K562 (cell line): ENCODE results near the gene CHCHD6. TPM values are rescaled to one million over a fixed set of nuclear protein-coding genes. Genes with fewer than 3 reads are reported as not detected.

ENCODE experiments used
- ATAC-seq: fragments of 200-7000 bp; cut with Tn5 transposase; 3 replicates; pipeline ENCODE4 v1.9.1; 2020; ENCODE audit warnings: moderate library complexity
- BruUV-seq: library from RNA; stranded (reverse); fragments of 400-500 nt; replicated peaks from 2 replicates; lab custom pipeline; 2021; lab: Mats Ljungman, UMichigan
- CTCF ChIA-PET: fragments of 300-600 bp; formaldehyde crosslinking; extraction: SDS; loops from one replicate; lab custom pipeline; 2021; ENCODE audit warnings: low intra/inter-chr PET ratio; lab: Yijun Ruan, JAX
- POLR2A ChIA-PET: fragments of 300-600, 350-650 bp; sonication (Branson Sonifier 250); formaldehyde crosslinking; extraction: SDS; loops from one replicate; lab custom pipeline; 2021; ENCODE audit warnings: antibody characterized with exemption, inconsistent platforms; lab: Yijun Ruan, JAX
- DNase-seq, 4 experiments: peaks; one replicate each; pipeline versions ENCODE4 v3.0.0 to v3.0.0-alpha.2; 2011 to 2018; ENCODE audit warnings: low spot score in 3 of 4, mixed read lengths in 3 of 4; ENCODE audit errors: extremely low read depth in 1 of 4
- FAIRE-seq: peaks from 2 replicates; lab custom pipeline; 2011; peaks lifted over from hg19 to GRCh38; lab: Jason Lieb, UNC
- H2AFZ ChIP-seq: 2 replicates; pipeline ENCODE4 v1.6.0; 2011; ENCODE audit warnings: low read depth, low read length, control low read depth, inconsistent platforms
- H3K27ac ChIP-seq: fragments of 200-600 bp; 3 replicates; pipeline ENCODE4 v1.8.0; 2011; ENCODE audit warnings: low read depth, mild to moderate bottlenecking, control low read depth, inconsistent platforms, low read length, moderate library complexity, mixed read lengths; ENCODE audit errors: extremely low read depth
- H3K27me3 ChIP-seq, 2 experiments: fragments of 300-600 bp in 1 of 2; 2 replicates in 1 of 2; 3 replicates in 1 of 2; pipeline versions ENCODE4 v1.6.0 to v1.8.0; 2011; ENCODE audit warnings: inconsistent platforms in 2 of 2, low read length in 2 of 2, mild to moderate bottlenecking in 1 of 2, mixed read lengths in 1 of 2, moderate library complexity in 1 of 2; ENCODE audit not compliant: control insufficient read depth in 2 of 2, insufficient read depth in 2 of 2
- H3K36me3 ChIP-seq: fragments of 300-600 bp; 3 replicates; pipeline ENCODE4 v1.8.0; 2011; ENCODE audit warnings: mild to moderate bottlenecking, low read length, inconsistent platforms; ENCODE audit not compliant: control insufficient read depth, insufficient read depth
- H3K4me1 ChIP-seq, 2 experiments: fragments of 200-600 bp in 1 of 2; replicated peaks in 1 of 2; 2 replicates in 1 of 2; 3 replicates in 1 of 2; pipeline versions ENCODE4 v1.5.1 to v1.8.0; 2011; ENCODE audit warnings: inconsistent platforms in 2 of 2, low read length in 2 of 2, mild to moderate bottlenecking in 1 of 2, mixed read lengths in 1 of 2, moderate library complexity in 1 of 2; ENCODE audit not compliant: control insufficient read depth in 2 of 2, insufficient read depth in 2 of 2
- H3K4me2 ChIP-seq: 2 replicates; pipeline ENCODE4 v1.6.1; 2011; ENCODE audit warnings: low read length, control low read depth, inconsistent platforms, mixed read lengths; ENCODE audit not compliant: insufficient read depth
- H3K4me3 ChIP-seq: fragments of 200-600 bp; sonication (generic), shearing (Covaris generic); 2 replicates; pipeline ENCODE4 v1.5.1; 2016; ENCODE audit warnings: control low read depth, inconsistent platforms
- H3K79me2 ChIP-seq: fragments of 200-600 bp; 3 replicates; pipeline ENCODE4 v1.8.0; 2011; ENCODE audit warnings: low read length, inconsistent platforms; ENCODE audit not compliant: control insufficient read depth, insufficient read depth
- H3K9ac ChIP-seq, 2 experiments: 2 replicates each; pipeline versions ENCODE4 v1.6.0 to v1.6.1; 2011; ENCODE audit warnings: low read depth in 2 of 2, low read length in 2 of 2, control low read depth in 1 of 2, inconsistent platforms in 1 of 2, mild to moderate bottlenecking in 1 of 2, mixed read lengths in 1 of 2; ENCODE audit not compliant: insufficient read depth in 1 of 2
- H3K9me1 ChIP-seq: one replicate; pipeline ENCODE4 v1.6.0; 2011; ENCODE audit warnings: inconsistent platforms, mild to moderate bottlenecking, low read length, moderate library complexity; ENCODE audit not compliant: control insufficient read depth, insufficient read depth
- H3K9me3 ChIP-seq: replicated peaks from 2 replicates; pipeline ENCODE4 v1.5.1; 2011; ENCODE audit warnings: low read depth, low read length, inconsistent platforms; ENCODE audit not compliant: control insufficient read depth, insufficient read depth
- H4K20me1 ChIP-seq: replicated peaks from 2 replicates; pipeline ENCODE4 v1.6.1; 2011; ENCODE audit warnings: low read length, inconsistent platforms, mixed read lengths; ENCODE audit not compliant: control insufficient read depth, insufficient read depth
- CEBPB ChIP-seq: fragments of 450-650 bp; IDR thresholded peaks from 2 replicates; pipeline ENCODE4 v1.6.1; 2016; ENCODE audit warnings: missing genetic modification characterization, missing compliant biosample characterization
- DIDO1 ChIP-seq: fragments of 450-650 bp; IDR thresholded peaks from 2 replicates; pipeline ENCODE4 v1.6.1; 2016; ENCODE audit warnings: low read depth, missing biosample characterization, missing genetic modification characterization
- ERF ChIP-seq: fragments of 450-650 bp; formaldehyde crosslinking; IDR thresholded peaks from 2 replicates; pipeline ENCODE4 v1.4.0; 2020; ENCODE audit warnings: mild to moderate bottlenecking, mixed read lengths
- ETV5 ChIP-seq: sonication (generic); formaldehyde crosslinking; IDR thresholded peaks from 2 replicates; pipeline ENCODE4 v1.4.0; 2020; ENCODE audit warnings: low read depth, mild to moderate bottlenecking, missing genetic modification reagents
- FOXP4 ChIP-seq: sonication (generic); formaldehyde crosslinking; IDR thresholded peaks from 2 replicates; pipeline ENCODE4 v1.8.0; 2022; ENCODE audit warnings: mild to moderate bottlenecking, missing genetic modification reagents, borderline replicate concordance
- KLF6 ChIP-seq: fragments of 250-450 bp; sonication (Bioruptor Pico); IDR thresholded peaks from 2 replicates; pipeline ENCODE4 v1.4.0; 2020; ENCODE audit warnings: mild to moderate bottlenecking, moderate library complexity, borderline replicate concordance
- NUFIP1 ChIP-seq: fragments of 450-650 bp; IDR thresholded peaks from 2 replicates; pipeline ENCODE4 v1.6.1; 2018; ENCODE audit not compliant: partially characterized antibody
- SMARCB1 ChIP-seq: IDR thresholded peaks from 2 replicates; pipeline ENCODE4 v1.6.1; 2011; ENCODE audit warnings: improper control_type of control experiment, low read depth; ENCODE audit not compliant: insufficient read length
- THRAP3 ChIP-seq: fragments of 450-650 bp; IDR thresholded peaks from 2 replicates; pipeline ENCODE4 v1.6.1; 2016; ENCODE audit warnings: mild to moderate bottlenecking, inconsistent platforms, borderline replicate concordance
- ZBTB43 ChIP-seq: sonication (generic); formaldehyde crosslinking; IDR thresholded peaks from 2 replicates; pipeline ENCODE4 v1.8.0; 2023; ENCODE audit warnings: mild to moderate bottlenecking, missing genetic modification reagents
- ZC3H11A ChIP-seq: IDR thresholded peaks from 2 replicates; pipeline ENCODE4 v1.6.1; 2012; ENCODE audit warnings: low read depth, low read length, improper control_type of control experiment
- ZNF184 ChIP-seq: sonication (generic); formaldehyde crosslinking; IDR thresholded peaks from 2 replicates; pipeline ENCODE4 v1.5.0; 2020; ENCODE audit warnings: missing genetic modification reagents
- ZNF232 ChIP-seq: sonication (generic); formaldehyde crosslinking; IDR thresholded peaks from 2 replicates; pipeline ENCODE4 v1.8.0; 2022; ENCODE audit warnings: mild to moderate bottlenecking, missing genetic modification reagents
- ZNF707 ChIP-seq: fragments of 250-450 bp; sonication (Bioruptor Pico); conservative IDR thresholded peaks from 2 replicates; pipeline ENCODE4 v1.8.0; 2022; ENCODE audit warnings: inconsistent platforms, mild to moderate bottlenecking, moderate library complexity
- WGBS: fragments of 100-300 bp; shearing (Covaris generic); methylation state at CpG from one replicate; pipeline ENCODE4 v1.1.6; 2016; ENCODE audit warnings: low coverage, mixed read lengths; ENCODE audit not compliant: insufficient coverage; ENCODE audit errors: missing lambda C conversion rate; 5-methylcytosine and 5-hydroxymethylcytosine counted together
- in situ Hi-C: fragments of 300-500 bp; cut with MboI; formaldehyde crosslinking; loops from 4 replicates; pipeline ENCODE4 v1.15.0; 2018; ENCODE audit warnings: inconsistent platforms, mixed read lengths
- intact Hi-C: fragments of 100-400 bp; cut with micrococcal nuclease; formaldehyde crosslinking; loops from 2 replicates; pipeline ENCODE4 v1.14.2; 2022
- polyA plus RNA-seq, 8 experiments: library from polyadenylated mRNA; depleted of rRNA in 4 of 8; stranded (reverse) in 5 of 8; unstranded in 3 of 8; fragments of >200 nt; fragmentation: Nextera tagmentation in 2 of 8; fragmentation: Illumina TruSeq in 1 of 8; extraction: Ambion mirVana in 2 of 8; extraction: Trizol in 1 of 8; gene quantifications; 2 replicates each; pipeline versions ENCODE4 v1.2.1 to v1.2.3, GENCODE V29; 2011 to 2014; ENCODE audit warnings: inconsistent platforms in 1 of 8, missing spikeins in 1 of 8
- total RNA-seq, 7 experiments: library from RNA; depleted of rRNA in 6 of 7; stranded (reverse); fragments of >200 nt in 6 of 7; fragmentation: Illumina TruSeq in 2 of 7; extraction: Trizol in 2 of 7; gene quantifications; 2 replicates each; pipeline versions ENCODE4 v1.2.1 to v1.2.3, GENCODE V29; 2011 to 2021; ENCODE audit warnings: low replicate concordance in 1 of 7
- TF ChIP-seq, protein P1 (sequence below), 3 experiments: IDR thresholded peaks in 2 of 3; conservative IDR thresholded peaks in 1 of 3; 2 replicates each; pipeline ENCODE4 v1.5.1; 2011 to 2012; ENCODE audit warnings: low read length in 3 of 3, mild to moderate bottlenecking in 3 of 3, control low read depth in 2 of 3, improper control_type of control experiment in 1 of 3, inconsistent platforms in 1 of 3, low read depth in 1 of 3, mixed read lengths in 1 of 3, moderate library complexity in 1 of 3; ENCODE audit not compliant: insufficient read depth in 2 of 3
- TF ChIP-seq, protein P2 (sequence below): fragments of 250-450 bp; sonication (Bioruptor Pico); IDR thresholded peaks from 2 replicates; pipeline ENCODE4 v1.8.0; 2022; ENCODE audit warnings: moderate library complexity, mild to moderate bottlenecking, inconsistent platforms

The CHCHD6 gene
- total and polyA plus RNA-seq, 9 of the 15 experiments (the other 6 are each of a cell fraction or from before 2014, with no cell fraction given): 4.6 to 18.6 (median 10.9) TPM

- TF ChIP-seq, protein P1, sequence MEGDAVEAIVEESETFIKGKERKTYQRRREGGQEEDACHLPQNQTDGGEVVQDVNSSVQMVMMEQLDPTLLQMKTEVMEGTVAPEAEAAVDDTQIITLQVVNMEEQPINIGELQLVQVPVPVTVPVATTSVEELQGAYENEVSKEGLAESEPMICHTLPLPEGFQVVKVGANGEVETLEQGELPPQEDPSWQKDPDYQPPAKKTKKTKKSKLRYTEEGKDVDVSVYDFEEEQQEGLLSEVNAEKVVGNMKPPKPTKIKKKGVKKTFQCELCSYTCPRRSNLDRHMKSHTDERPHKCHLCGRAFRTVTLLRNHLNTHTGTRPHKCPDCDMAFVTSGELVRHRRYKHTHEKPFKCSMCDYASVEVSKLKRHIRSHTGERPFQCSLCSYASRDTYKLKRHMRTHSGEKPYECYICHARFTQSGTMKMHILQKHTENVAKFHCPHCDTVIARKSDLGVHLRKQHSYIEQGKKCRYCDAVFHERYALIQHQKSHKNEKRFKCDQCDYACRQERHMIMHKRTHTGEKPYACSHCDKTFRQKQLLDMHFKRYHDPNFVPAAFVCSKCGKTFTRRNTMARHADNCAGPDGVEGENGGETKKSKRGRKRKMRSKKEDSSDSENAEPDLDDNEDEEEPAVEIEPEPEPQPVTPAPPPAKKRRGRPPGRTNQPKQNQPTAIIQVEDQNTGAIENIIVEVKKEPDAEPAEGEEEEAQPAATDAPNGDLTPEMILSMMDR (IDR thresholded peaks at IDR 0.05 in 2 of 3, conservative IDR thresholded peaks at IDR 0.05 in 1 of 3; ENCODE audit: insufficient read depth in 2 of 3, low read depth in 1 of 3, low read length in 3 of 3): no peak
- TF ChIP-seq ZNF232 (no peak), KLF6 (CRISPR knock-in tag) (no peak)
Measured at GRCh38 chr3:126896968-126897367, 192.9 kb downstream of the CHCHD6 start (continued).

DNA sequence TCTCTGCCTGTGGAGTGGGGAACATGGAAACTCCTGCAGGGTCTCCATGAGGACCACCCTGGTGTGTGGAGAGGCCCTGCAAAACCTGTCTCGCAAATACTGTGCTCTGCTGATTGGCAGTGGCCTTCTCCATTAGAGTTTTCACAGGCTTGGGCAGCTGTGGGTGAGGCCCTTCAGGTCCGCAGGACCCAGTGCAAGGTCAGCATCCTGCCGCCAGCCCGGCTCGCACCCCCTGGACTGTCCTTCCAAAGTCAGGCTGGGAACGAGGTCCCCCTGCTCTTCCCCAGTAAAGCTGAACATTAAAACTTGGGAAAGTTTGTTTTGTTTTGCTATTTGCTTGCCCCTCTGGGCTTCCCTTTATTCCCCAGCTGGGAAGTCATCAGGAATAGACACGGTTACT is 193.9 kb downstream of the CHCHD6 start:
- Histone ChIP-seq H3K9me1 (peaks cover 3% of the 10 kb centered on the region), H4K20me1 (no peaks in the 10 kb centered on the region), H3K4me1 (peaks cover 7 to 12% of the 10 kb centered on the region in 2 experiments; a peak in 3 of 5 replicates), H3K27me3 (no peaks in the 10 kb centered on the region), H3K9me3 (no peaks in the 10 kb centered on the region), H3K9ac (no peak overlapping the region), H3K27ac (no peak overlapping the region), H3K79me2 (no peaks in the 10 kb centered on the region), H3K36me3 (no peaks in the 10 kb centered on the region), H3K4me3 (no peak overlapping the region), H3K4me2 (no peak overlapping the region), H2AFZ (no peak overlapping the region)
- in situ Hi-C loops (no loop called here), intact Hi-C loops (no loop called here)
- WGBS: 84% methylated on average over 7 of the region's 7 CpGs
- FAIRE-seq (no peak), DNase-seq (no peak), ATAC-seq (no peak)
- ChIA-PET CTCF (no interaction called here), POLR2A (interaction anchor here (1.1 kb wide), 1 partner anchor 10 kb away, joined by 3 read pairs; no protein-coding TSS in a partner anchor)
- no peak for TF ChIP-seq THRAP3
- TF ChIP-seq ETV5: no peak
- no peak for TF ChIP-seq CEBPB (tag)
- no peak for TF ChIP-seq ZNF184 (CRISPR knock-in tag)
- TF ChIP-seq, protein P2, sequence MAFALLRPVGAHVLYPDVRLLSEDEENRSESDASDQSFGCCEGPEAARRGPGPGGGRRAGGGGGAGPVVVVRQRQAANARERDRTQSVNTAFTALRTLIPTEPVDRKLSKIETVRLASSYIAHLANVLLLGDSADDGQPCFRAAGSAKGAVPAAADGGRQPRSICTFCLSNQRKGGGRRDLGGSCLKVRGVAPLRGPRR (CRISPR knock-in tag): no peak
- no peak for TF ChIP-seq DIDO1
- no peak for TF ChIP-seq ZC3H11A
- TF ChIP-seq NUFIP1: no peak
- no peak for TF ChIP-seq ZNF707 (CRISPR knock-in tag)
- no peak for TF ChIP-seq FOXP4 (CRISPR knock-in tag)
- TF ChIP-seq ZBTB43 (CRISPR knock-in tag): no peak
- TF ChIP-seq ERF (CRISPR knock-in tag): no peak
- no peak for TF ChIP-seq SMARCB1
- BruUV-seq: no TSS peak
